ENCODE results near the gene LRRC56. TPM values are rescaled to one million over a fixed set of nuclear protein-coding genes. Genes with fewer than 3 reads are reported as not detected.

The LRRC56 gene
- total RNA-seq, 2 experiments from 2014 or later: 1.9 to 2.2 TPM

DNA sequence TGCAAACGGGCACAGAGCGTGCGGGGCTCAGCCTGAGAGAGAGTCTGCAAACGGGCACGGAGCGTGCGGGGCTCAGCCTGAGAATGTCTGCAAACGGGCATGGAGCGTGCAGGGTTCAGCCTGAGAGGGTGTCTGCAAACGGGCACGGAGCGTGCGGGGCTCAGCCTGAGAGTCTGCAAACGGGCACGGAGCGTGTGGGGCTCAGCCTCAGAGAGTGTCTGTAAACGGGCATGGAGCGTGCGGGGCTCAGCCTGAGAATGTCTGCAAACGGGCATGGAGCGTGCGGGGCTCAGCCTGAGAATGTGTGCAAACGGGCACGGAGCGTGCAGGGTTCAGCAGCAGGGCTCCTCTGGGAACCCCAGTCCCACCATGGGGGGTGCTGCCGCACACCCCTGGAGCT lies 52.5 kb downstream of the LRRC56 start:
- no peak for ATAC-seq
- Mint-ChIP-seq H3K9me3 (ENCODE audit: insufficient read depth) (no peaks in the 10 kb centered on the region), H3K4me3 (no peak overlapping the region), H3K36me3 (ENCODE audit: low read depth) (peaks cover 77% of the 10 kb centered on the region), H3K27me3 (ENCODE audit: low read depth) (no peaks in the 10 kb centered on the region), H3K4me1 (ENCODE audit: low read depth) (peaks cover 38% of the 10 kb centered on the region), H3K27ac (peak overlapping the region; percentile 100)
- CTCF ChIA-PET: no interaction called here
- POLR2A ChIA-PET: interaction anchor here (0.8 to 4.5 kb wide), 3 partner anchors 21 to 71 kb away, joined by 3 to 27 read pairs (median 3); no protein-coding TSS in a partner anchor
- DNase-seq: no peak

DNA sequence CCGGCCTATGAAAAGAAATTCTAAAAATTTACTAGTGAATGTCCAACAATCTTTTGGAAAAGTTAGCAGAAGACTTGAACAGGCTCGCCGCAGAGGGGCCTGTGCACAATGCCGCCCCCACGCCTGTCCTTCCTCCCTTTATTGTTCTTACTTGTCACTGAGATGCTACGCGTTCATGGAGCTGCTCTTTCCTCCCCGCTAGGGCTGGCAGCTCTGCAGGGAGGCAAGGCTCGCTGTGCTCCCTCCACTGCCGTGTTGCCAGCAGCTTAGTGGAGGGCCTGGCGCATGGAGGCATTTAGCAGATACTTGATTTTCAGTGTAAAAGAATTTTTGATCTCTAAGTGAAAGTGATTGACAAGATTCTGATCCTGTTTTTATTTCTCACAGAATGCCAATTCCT lies 53.7 kb downstream of the LRRC56 start:
- POLR2A ChIA-PET: no interaction called here
- H3K36me3 Mint-ChIP-seq (ENCODE audit: low read depth): peaks cover 83% of the 10 kb centered on the region
- H3K4me1 Mint-ChIP-seq (ENCODE audit: low read depth): peaks cover 47% of the 10 kb centered on the region
- H3K27ac Mint-ChIP-seq: no peak overlapping the region
- no peak overlapping the region for H3K4me3 Mint-ChIP-seq
- DNase-seq: no peak
- H3K27me3 Mint-ChIP-seq (ENCODE audit: low read depth): no peaks in the 10 kb centered on the region
- H3K9me3 Mint-ChIP-seq (ENCODE audit: insufficient read depth): no peaks in the 10 kb centered on the region
- CTCF ChIA-PET: no interaction called here
- no peak for ATAC-seq

DNA sequence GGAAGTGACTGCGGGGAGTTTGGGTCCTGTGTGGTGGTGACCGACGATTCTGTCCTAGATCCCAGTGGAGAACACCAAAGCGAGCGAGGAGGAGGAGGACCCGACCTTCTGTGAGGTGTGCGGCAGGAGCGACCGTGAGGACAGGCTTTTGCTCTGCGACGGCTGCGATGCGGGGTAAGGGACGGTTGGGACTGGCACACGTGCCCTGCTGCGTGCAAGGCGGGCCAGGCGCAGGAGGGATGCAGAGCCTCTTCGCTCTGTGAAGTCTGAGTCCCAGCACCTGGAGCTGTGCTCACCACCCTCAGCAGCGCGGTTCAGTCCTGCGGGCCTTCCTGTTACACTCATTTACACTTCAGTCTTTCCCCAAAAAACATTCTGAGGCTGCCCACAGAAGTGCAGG lies 55.2 kb downstream of the LRRC56 start:
- Mint-ChIP-seq H3K4me1 (ENCODE audit: low read depth) (peaks cover 45% of the 10 kb centered on the region), H3K27ac (peak overlapping the region; percentile 0), H3K36me3 (ENCODE audit: low read depth) (peaks cover 83% of the 10 kb centered on the region), H3K9me3 (ENCODE audit: insufficient read depth) (no peaks in the 10 kb centered on the region), H3K4me3 (no peak overlapping the region), H3K27me3 (ENCODE audit: low read depth) (no peaks in the 10 kb centered on the region)
- ATAC-seq: no peak
- CTCF ChIA-PET: no interaction called here
- DNase-seq: no peak
- POLR2A ChIA-PET: no interaction called here

DNA sequence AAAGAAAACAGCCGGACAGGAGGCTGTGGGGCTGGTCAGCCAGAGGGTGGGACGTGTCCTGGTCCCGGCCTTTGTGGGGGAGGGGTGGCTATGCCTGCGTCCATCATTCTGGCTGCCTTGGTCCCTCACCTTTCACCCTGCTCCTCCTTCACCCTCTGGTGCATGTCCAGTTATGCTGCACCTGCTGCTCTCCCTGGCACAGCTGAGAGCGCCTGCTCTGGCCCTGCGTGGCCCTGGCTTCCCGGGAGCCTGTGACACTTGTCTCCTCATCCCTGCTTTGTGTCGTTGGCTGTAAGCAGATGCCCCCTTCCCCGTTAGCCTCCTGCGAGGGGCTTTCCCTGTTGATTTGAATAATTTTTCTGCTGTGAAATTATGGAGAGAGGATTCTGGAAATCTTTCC lies 55.6 kb downstream of the LRRC56 start:
- DNase-seq (no peak), ATAC-seq (no peak)
- H3K4me1 Mint-ChIP-seq (ENCODE audit: low read depth): peaks cover 41% of the 10 kb centered on the region
- no peak overlapping the region for H3K4me3 Mint-ChIP-seq
- no peak overlapping the region for H3K27ac Mint-ChIP-seq
- no peaks in the 10 kb centered on the region for H3K9me3 Mint-ChIP-seq (ENCODE audit: insufficient read depth)
- H3K27me3 Mint-ChIP-seq (ENCODE audit: low read depth): no peaks in the 10 kb centered on the region
- POLR2A ChIA-PET: no interaction called here
- CTCF ChIA-PET: no interaction called here
- peaks cover 80% of the 10 kb centered on the region for H3K36me3 Mint-ChIP-seq (ENCODE audit: low read depth)

DNA sequence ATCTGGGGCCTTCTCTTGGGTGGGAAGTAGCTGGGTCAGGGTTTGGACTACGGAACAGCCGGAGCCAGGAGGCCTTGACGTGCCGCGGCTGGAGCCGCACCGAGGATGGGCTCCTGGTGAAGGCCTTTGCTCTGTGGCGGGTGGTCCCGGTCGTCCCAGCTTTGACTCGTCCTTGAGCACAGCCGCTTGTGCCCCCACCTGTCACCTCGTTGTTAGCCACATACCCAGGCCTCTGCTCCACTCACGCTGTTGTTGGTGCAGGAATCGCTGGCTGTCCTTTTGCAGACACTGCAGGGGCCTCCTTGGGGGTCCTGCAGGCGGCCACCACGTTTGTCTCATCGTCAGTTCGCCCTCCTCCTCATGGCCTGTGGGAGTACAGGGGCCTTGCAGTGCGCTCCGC lies 56.0 kb downstream of the LRRC56 start:
- DNase-seq (no peak), ATAC-seq (no peak)
- Mint-ChIP-seq H3K9me3 (ENCODE audit: insufficient read depth) (no peaks in the 10 kb centered on the region), H3K27me3 (ENCODE audit: low read depth) (no peaks in the 10 kb centered on the region), H3K4me1 (ENCODE audit: low read depth) (peaks cover 37% of the 10 kb centered on the region), H3K36me3 (ENCODE audit: low read depth) (peaks cover 78% of the 10 kb centered on the region), H3K27ac (no peak overlapping the region), H3K4me3 (no peak overlapping the region)
- ChIA-PET POLR2A (no interaction called here), CTCF (no interaction called here)

DNA sequence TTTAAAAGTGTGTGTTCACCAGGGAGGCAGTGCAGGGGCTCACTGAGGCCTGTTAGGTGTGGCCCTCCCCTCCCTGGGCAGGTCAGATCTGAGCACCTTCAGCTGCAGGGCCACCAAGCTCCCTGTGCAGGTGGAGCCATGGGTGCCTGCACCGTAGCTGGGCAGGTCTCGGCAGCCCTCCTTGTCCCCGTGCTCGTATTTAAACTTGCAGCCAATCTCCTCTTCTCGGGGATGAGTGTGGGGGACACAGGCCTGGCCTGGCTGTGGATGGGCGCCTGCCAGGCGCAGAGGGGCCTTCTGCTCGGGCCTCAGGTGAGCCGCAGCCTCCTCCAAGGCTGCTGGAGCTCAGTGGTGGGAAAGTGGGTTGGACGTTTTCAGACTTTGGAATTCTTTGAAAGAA lies 58.1 kb downstream of the LRRC56 start:
- Mint-ChIP-seq H3K36me3 (ENCODE audit: low read depth) (peaks cover 72% of the 10 kb centered on the region), H3K4me3 (no peak overlapping the region), H3K27me3 (ENCODE audit: low read depth) (no peaks in the 10 kb centered on the region), H3K4me1 (ENCODE audit: low read depth) (peaks cover 26% of the 10 kb centered on the region), H3K9me3 (ENCODE audit: insufficient read depth) (no peaks in the 10 kb centered on the region), H3K27ac (peak overlapping the region; percentile 34)
- DNase-seq (no peak), ATAC-seq (no peak)
- POLR2A ChIA-PET: no interaction called here
- CTCF ChIA-PET: no interaction called here

DNA sequence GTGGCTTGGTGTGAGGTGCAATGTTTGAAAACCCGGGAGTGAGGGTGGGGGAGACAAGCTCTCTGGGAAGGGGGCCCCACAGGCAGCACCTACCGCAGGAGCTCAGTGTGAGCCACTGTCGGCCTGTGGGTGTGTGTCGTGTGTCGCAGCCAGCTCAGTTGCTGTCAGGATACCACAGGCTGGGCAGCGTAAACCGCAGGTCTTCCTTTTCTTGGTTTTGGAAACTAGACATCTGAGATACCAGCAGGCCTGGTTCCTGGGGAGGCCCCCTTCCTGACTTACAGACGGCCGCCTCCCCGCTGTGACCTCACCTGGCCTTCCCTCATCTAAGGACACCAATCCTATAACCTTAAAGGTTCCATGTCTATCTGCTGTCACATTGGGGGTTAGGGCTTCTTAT lies 59.0 kb downstream of the LRRC56 start:
- CTCF ChIA-PET: no interaction called here
- peak; percentile 33 for ATAC-seq
- Mint-ChIP-seq H3K9me3 (ENCODE audit: insufficient read depth) (no peaks in the 10 kb centered on the region), H3K36me3 (ENCODE audit: low read depth) (peaks cover 66% of the 10 kb centered on the region), H3K27me3 (ENCODE audit: low read depth) (no peaks in the 10 kb centered on the region), H3K4me1 (ENCODE audit: low read depth) (peaks cover 26% of the 10 kb centered on the region), H3K27ac (peak overlapping the region; percentile 68), H3K4me3 (peak overlapping the region; percentile 18)
- peak; percentile 49 for DNase-seq
- POLR2A ChIA-PET: interaction anchor here (1.0 kb wide), 1 partner anchor 16 kb away, joined by 3 read pairs; no protein-coding TSS in a partner anchor

DNA sequence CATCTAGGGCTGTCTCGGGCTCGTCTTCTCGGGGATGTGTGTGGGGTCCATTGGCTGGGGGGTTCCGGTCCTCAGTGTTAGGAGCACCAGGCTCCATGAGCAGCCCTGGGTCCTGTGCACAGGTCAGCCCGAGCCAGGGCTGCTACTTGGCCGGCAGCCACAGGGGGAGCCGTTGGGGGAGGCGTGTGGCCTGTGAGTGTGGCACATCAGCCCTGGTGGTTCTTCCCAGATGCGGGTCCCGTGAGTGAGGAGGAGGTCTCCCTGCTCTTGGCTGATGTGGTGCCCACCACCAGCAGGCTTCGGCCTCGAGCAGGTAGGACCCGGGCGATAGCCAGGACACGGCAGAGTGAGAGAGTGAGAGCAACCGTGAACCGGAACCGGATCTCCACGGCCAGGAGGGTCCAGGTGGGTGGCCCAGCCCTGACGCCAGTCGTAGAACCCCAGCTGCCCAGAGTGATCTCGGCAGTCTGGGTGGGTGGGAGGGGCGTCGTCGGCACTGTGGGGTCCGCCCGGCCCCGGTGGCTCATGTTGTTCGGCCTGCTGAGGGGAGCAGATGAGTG lies 59.9 kb downstream of the LRRC56 start:
- Mint-ChIP-seq H3K27ac (peak overlapping the region; percentile 57), H3K4me1 (ENCODE audit: low read depth) (peaks cover 26% of the 10 kb centered on the region), H3K36me3 (ENCODE audit: low read depth) (peaks cover 68% of the 10 kb centered on the region)

DNA sequence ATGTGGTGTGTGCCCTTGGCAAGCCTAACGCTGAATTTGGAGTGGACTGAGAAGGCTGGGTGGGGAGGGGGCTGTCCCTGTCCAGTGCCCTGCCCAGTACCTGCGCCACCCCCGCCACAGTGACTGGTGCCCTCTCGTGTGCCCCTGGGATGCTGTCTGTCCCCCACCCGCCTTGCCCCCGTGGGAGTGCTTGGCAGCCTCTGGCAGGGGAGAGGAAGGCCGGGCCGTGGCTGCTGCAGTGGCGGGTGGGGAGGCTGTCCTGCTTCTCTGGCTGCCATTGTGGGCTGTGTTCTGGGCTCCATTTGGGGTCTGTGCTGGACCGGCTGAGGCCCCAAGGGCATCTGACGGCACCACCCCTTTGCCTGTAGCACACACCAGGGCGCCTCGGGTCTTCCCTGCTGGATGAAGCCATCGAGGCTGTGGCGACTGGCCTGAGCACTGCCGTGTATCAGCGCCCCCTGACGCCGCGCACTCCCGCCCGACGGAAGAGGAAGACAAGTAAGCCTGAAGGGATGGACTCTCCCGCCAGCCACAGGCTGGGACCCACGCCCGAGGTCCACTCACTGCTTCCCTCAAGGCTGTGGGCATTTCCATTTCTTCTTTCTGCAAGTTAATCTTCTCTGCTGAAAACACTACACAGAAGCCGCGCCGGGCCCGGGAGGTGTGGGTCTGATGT lies 60.8 kb downstream of the LRRC56 start:
- ChIA-PET CTCF (no interaction called here), POLR2A (no interaction called here)
- ATAC-seq (no peak), DNase-seq (no peak)
- H3K27me3 Mint-ChIP-seq (ENCODE audit: low read depth): no peaks in the 10 kb centered on the region
- peaks cover 61% of the 10 kb centered on the region for H3K36me3 Mint-ChIP-seq (ENCODE audit: low read depth)
- no peaks in the 10 kb centered on the region for H3K9me3 Mint-ChIP-seq (ENCODE audit: insufficient read depth)
- H3K27ac Mint-ChIP-seq: no peak overlapping the region
- peaks cover 26% of the 10 kb centered on the region for H3K4me1 Mint-ChIP-seq (ENCODE audit: low read depth)
- H3K4me3 Mint-ChIP-seq: no peak overlapping the region

More for the DNA sequence above, 59.9 kb downstream of the LRRC56 start:
- Mint-ChIP-seq H3K4me3 (no peak overlapping the region), H3K9me3 (ENCODE audit: insufficient read depth) (no peaks in the 10 kb centered on the region), H3K27me3 (ENCODE audit: low read depth) (no peaks in the 10 kb centered on the region)
- CTCF ChIA-PET: no interaction called here
- DNase-seq (no peak), ATAC-seq (peak; percentile 25)
- POLR2A ChIA-PET: no interaction called here

DNA sequence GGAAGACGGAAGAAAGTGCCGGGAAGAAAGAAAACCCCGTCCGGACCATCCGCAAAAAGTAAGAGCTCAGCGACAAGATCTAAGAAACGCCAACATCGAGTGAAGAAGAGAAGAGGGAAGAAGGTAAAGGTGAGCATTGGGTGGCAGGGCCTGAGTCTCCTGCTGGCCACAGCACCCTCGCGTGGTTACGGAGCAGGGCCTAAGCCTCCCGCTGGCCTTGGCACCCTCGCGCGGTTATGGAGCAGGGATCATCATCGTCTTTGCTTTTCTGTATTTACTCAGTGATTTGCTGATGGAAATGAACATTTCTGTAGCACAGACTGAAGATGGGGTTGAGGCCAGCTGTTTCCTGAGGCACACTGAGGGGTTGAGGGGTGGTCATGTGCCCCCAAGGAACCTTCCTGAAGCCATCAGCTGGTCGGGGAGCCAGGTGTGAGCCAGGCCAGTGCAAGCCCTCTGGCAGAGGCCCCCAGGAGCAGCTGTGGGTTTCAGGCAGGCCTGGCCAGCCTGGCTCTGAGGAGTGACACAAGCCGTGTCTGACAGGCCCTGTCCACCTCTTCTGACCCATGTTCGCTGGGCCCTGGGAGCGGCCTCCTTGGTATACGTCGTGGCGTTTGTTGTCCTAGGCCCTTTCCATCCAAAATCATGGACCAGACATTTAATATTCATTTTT lies 64.4 kb downstream of the LRRC56 start:
- H3K4me1 Mint-ChIP-seq (ENCODE audit: low read depth): peaks cover 6% of the 10 kb centered on the region
- H3K27me3 Mint-ChIP-seq (ENCODE audit: low read depth): no peaks in the 10 kb centered on the region
- DNase-seq (no peak), ATAC-seq (no peak)
- H3K27ac Mint-ChIP-seq: no peak overlapping the region
- H3K36me3 Mint-ChIP-seq (ENCODE audit: low read depth): peaks cover 46% of the 10 kb centered on the region
- CTCF ChIA-PET: interaction anchor here (0.8 kb wide), 1 partner anchor 47 kb away, joined by 4 read pairs; no protein-coding TSS in a partner anchor
- no peak overlapping the region for H3K4me3 Mint-ChIP-seq
- POLR2A ChIA-PET: no interaction called here
- H3K9me3 Mint-ChIP-seq (ENCODE audit: insufficient read depth): no peaks in the 10 kb centered on the region

DNA sequence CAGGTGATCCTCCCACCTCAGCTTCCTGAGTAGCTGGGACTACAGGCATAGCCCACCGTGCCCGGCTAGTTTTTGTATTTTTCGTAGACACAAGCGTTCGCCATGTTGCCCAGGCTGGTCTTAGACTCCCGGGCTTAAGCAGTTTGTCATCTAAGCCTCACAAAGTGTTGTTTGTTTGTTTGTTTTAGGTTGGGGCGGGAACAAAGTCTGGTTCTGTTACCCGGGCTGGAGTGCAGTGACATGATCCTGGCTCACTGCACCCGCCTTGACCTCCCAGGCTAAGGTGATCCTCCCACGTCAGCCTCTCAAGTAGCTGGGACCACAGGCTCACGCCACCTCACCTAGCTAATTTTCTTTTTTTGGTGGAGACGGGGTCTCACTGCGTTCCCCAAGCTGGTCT lies 65.8 kb downstream of the LRRC56 start:
- Mint-ChIP-seq H3K4me1 (ENCODE audit: low read depth) (no peaks in the 10 kb centered on the region), H3K4me3 (no peak overlapping the region), H3K27me3 (ENCODE audit: low read depth) (no peaks in the 10 kb centered on the region), H3K27ac (no peak overlapping the region), H3K9me3 (ENCODE audit: insufficient read depth) (no peaks in the 10 kb centered on the region), H3K36me3 (ENCODE audit: low read depth) (peaks cover 48% of the 10 kb centered on the region)
- ChIA-PET CTCF (no interaction called here), POLR2A (no interaction called here)
- ATAC-seq (no peak), DNase-seq (no peak)
